HepG2 (cell line): ENCODE results near the gene CMPK1. TPM values are rescaled to one million over a fixed set of nuclear protein-coding genes. Genes with fewer than 3 reads are reported as not detected.

Experiments used
- AFF4 ChIP-seq: sonication (generic); formaldehyde crosslinking; IDR thresholded peaks from 2 replicates; pipeline ENCODE4 v1.4.0; 2020; ENCODE audit warnings: missing genetic modification reagents
- FOXA3 ChIP-seq: IDR thresholded peaks from 2 replicates; pipeline ENCODE4 v1.6.1; 2016; ENCODE audit warnings: missing genetic modification reagents, missing compliant biosample characterization
- NRL ChIP-seq: sonication (generic); formaldehyde crosslinking; IDR thresholded peaks from 2 replicates; pipeline ENCODE4 v1.5.0; 2020; ENCODE audit warnings: missing genetic modification reagents, mild to moderate bottlenecking, moderate library complexity, borderline replicate concordance
- PRDM10 ChIP-seq: sonication (generic); formaldehyde crosslinking; IDR thresholded peaks from 2 replicates; pipeline ENCODE4 v1.4.0; 2020; ENCODE audit warnings: low read depth, missing genetic modification reagents
- PRPF4 ChIP-seq: fragments of 200-400 bp; formaldehyde crosslinking; IDR thresholded peaks from 2 replicates; pipeline ENCODE4 v1.6.1; 2016; ENCODE audit warnings: low read length, low read depth; ENCODE audit not compliant: poor library complexity, severe bottlenecking
- RXRB ChIP-seq: IDR thresholded peaks from 2 replicates; pipeline ENCODE4 v1.6.1; 2016; ENCODE audit warnings: borderline replicate concordance, missing genetic modification reagents, missing compliant biosample characterization
- ZBTB10 ChIP-seq: sonication (generic); formaldehyde crosslinking; IDR thresholded peaks from 2 replicates; pipeline ENCODE4 v1.4.0; 2020; ENCODE audit warnings: missing genetic modification reagents, borderline replicate concordance
- ZFY ChIP-seq: sonication (generic); formaldehyde crosslinking; IDR thresholded peaks from 2 replicates; pipeline ENCODE4 v1.4.0; 2020; ENCODE audit warnings: missing genetic modification reagents
- ZNF12 ChIP-seq: sonication (generic); formaldehyde crosslinking; IDR thresholded peaks from 2 replicates; pipeline ENCODE4 v1.5.0; 2020; ENCODE audit warnings: missing genetic modification reagents
- ZNF44 ChIP-seq: sonication (generic); formaldehyde crosslinking; IDR thresholded peaks from 2 replicates; pipeline ENCODE4 v1.5.1; 2020; ENCODE audit warnings: mild to moderate bottlenecking, missing genetic modification reagents
- ZSCAN25 ChIP-seq: sonication (generic); formaldehyde crosslinking; IDR thresholded peaks from 2 replicates; pipeline ENCODE4 v1.8.0; 2022; ENCODE audit warnings: mild to moderate bottlenecking, missing genetic modification reagents
- polyA plus RNA-seq, 8 experiments: library from polyadenylated mRNA; depleted of rRNA in 3 of 8; stranded (reverse) in 7 of 8; unstranded in 1 of 8; fragments of >200 nt; fragmentation: Illumina TruSeq in 4 of 8; extraction: Trizol in 4 of 8; gene quantifications; 2 replicates each; pipeline versions ENCODE4 v1.2.1 to v1.2.3, GENCODE V29; 2011 to 2016; ENCODE audit warnings: low read depth in 4 of 8, missing spikeins in 1 of 8, mixed read lengths in 1 of 8; ENCODE audit not compliant: insufficient read depth in 1 of 8
- total RNA-seq, 5 experiments: library from RNA; depleted of rRNA; stranded (reverse); fragments of >200 nt; fragmentation: Illumina TruSeq; extraction: Trizol; gene quantifications; 2 replicates each; pipeline ENCODE4 v1.2.3, GENCODE V29; 2016; ENCODE audit warnings: low read depth in 1 of 5

Gene CMPK1
- total and polyA plus RNA-seq, 2 of the 13 experiments (the other 11 are each of a cell fraction or from before 2014, with no cell fraction given): 38.3 to 92.0 TPM

- TF ChIP-seq AFF4 (no peak), RXRB (no peak), NRL (CRISPR knock-in tag) (peak; percentile 80; the same call in 1 of the 2 replicates), ZSCAN25 (CRISPR knock-in tag) (no peak; the same call in 1 of the 2 replicates), FOXA3 (CRISPR knock-in tag) (no peak), PRDM10 (no peak), ZNF44 (CRISPR knock-in tag) (no peak), ZBTB10 (CRISPR knock-in tag) (no peak), ZNF12 (no peak), PRPF4 (no peak), ZFY (CRISPR knock-in tag) (peak; percentile 54)
Measured at GRCh38 chr1:47313915-47314664, 19.5 kb upstream of the CMPK1 start, which contains the start of gene STIL (continued).
